Small intestine (tissue), 7 donors: ENCODE measurements around the gene ADAM15. TPM values are rescaled to one million over a fixed set of nuclear protein-coding genes. Genes with fewer than 3 reads are reported as not detected.

Experiments used
- DNase-seq, 2 donors: peaks; one replicate each; pipeline versions ENCODE4 v3.0.0 to v3.0.0-alpha.2; 2013
- FAIRE-seq: peaks from 2 replicates; lab custom pipeline; 2012; peaks lifted over from hg19 to GRCh38; lab: Jason Lieb, UNC
- H3K27ac ChIP-seq, 3 donors: one replicate each; pipeline ENCODE4 v1.5.1; 2013; ENCODE audit warnings: low read length in 2 of 3, mild to moderate bottlenecking in 2 of 3, control low read depth in 1 of 3, inconsistent platforms in 1 of 3, low read depth in 1 of 3, moderate library complexity in 1 of 3
- H3K27me3 ChIP-seq, 3 donors: one replicate each; pipeline ENCODE4 v1.6.1; 2013; ENCODE audit warnings: low read length in 3 of 3, inconsistent platforms in 1 of 3; ENCODE audit not compliant: control insufficient read depth in 3 of 3, insufficient read depth in 3 of 3
- H3K36me3 ChIP-seq, 3 donors: one replicate each; pipeline ENCODE4 v1.6.1; 2013; ENCODE audit warnings: low read length in 3 of 3, inconsistent platforms in 1 of 3, low read depth in 1 of 3, mild to moderate bottlenecking in 1 of 3, moderate library complexity in 1 of 3; ENCODE audit not compliant: control insufficient read depth in 3 of 3, insufficient read depth in 2 of 3
- H3K4me1 ChIP-seq, 3 donors: one replicate each; pipeline ENCODE4 v1.6.1; 2013; ENCODE audit warnings: low read length in 2 of 3, inconsistent platforms in 1 of 3, low read depth in 1 of 3, mild to moderate bottlenecking in 1 of 3, moderate library complexity in 1 of 3; ENCODE audit not compliant: control insufficient read depth in 3 of 3, insufficient read depth in 2 of 3
- H3K4me3 ChIP-seq, 3 donors: one replicate each; pipeline ENCODE4 v1.5.1; 2013; ENCODE audit warnings: low read length in 3 of 3, control low read depth in 1 of 3, inconsistent platforms in 1 of 3, low read depth in 1 of 3, mild to moderate bottlenecking in 1 of 3, moderate library complexity in 1 of 3
- H3K9me3 ChIP-seq, 2 donors: one replicate each; pipeline ENCODE4 v1.6.1; 2013; ENCODE audit warnings: low read depth in 1 of 2, low read length in 1 of 2; ENCODE audit not compliant: control insufficient read depth in 2 of 2, insufficient read depth in 1 of 2
- WGBS, 3 donors: extraction: QIAGEN DNeasy Blood & Tissue Kit; methylation state at CpG; one replicate each; pipeline ENCODE4 v1.1.7; 2013; 5-methylcytosine and 5-hydroxymethylcytosine counted together
- polyA plus RNA-seq, 4 donors: library from polyadenylated mRNA; stranded (reverse) in 3 of 4; unstranded in 1 of 4; fragments of 200-250 nt in 3 of 4; fragments of 120-200 nt in 1 of 4; gene quantifications; one replicate each; pipeline versions ENCODE4 v1.2.1 to v1.2.3, GENCODE V29; 2013
- donor health status: healthy with polysubstance abuse.
- donor health status: control.
- donor health status: control.
- donor health status: Bipolar disorder and iron deficiency.
- donor health status: healthy.

Gene ADAM15
- polyA plus RNA-seq, 4 donors, result 24.9 to 206 (median 147) TPM

- H3K4me1 ChIP-seq, result peaks cover 8 to 61% (median 21%) of the 10 kb centered on the region in 3 donors
- 9 to 30% (median 27%) methylated on average over 4 to 5 of the region's 5 CpGs for WGBS, 3 donors
- FAIRE-seq, result no peak
Measured at GRCh38 chr1:155004352-155005075, 46.6 kb upstream of the ADAM15 start.

DNA sequence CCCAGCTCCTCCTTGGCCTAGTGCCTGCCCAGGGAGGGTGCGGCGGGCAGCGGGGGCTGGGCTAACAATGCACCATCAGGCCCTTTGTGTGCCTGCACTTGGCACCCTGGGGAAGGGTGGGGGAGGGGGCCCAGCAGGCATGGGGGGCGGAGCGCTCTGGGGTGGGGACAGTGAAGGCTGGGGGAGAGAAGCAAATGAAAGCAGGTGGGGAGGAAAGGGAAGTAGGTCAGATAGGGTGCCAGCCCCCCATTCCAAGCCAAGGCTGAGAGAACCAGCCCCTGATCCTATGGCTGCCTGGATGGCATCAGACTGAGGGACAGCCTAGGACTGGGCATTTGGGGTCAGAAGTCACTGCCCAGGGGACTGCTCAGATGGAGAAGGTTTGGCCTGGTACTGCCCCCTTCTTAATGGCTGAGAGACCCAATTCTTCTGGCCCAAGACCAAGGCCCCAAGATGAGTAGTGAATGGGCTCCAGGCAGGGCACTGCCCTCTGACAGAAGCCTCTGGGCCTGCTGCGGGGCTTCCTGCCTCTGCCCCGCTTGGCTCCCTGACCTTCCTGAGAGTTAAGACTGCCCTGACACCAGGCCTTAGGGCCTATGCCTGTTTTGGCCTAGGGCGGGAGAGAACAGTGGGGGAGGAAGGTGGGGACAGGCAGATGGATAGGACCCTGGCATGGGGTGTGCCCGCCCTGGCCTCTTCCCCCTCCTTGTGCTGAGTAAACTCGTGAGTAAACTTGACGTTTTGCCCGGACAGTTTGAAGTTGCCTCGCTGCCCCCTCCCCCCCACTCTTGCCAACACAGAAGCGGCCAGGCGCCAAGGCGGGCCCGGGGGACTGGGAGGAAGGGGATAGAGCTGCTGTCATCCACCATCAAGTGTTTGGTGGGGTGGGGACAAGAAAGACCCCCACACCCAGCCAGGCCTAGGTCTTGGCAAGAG lies 45.8 kb upstream of the ADAM15 start:
- peak overlapping the region; percentile 96 to 99 (median 98) for H3K27ac ChIP-seq
- 14 to 41% (median 33%) methylated on average over 16 to 17 of the region's 17 CpGs for WGBS, 3 donors
- peaks cover 7 to 61% (median 19%) of the 10 kb centered on the region in 3 donors for H3K4me1 ChIP-seq
- peaks cover 0 to 57% (median 0%) of the 10 kb centered on the region in 3 donors for H3K36me3 ChIP-seq
- no peaks in the 10 kb centered on the region for H3K9me3 ChIP-seq
- peak in 1 of 2 donors; percentile 81 for DNase-seq
- FAIRE-seq, result no peak
- H3K27me3 ChIP-seq, result no peaks in the 10 kb centered on the region
- H3K4me3 ChIP-seq, result peak overlapping the region; percentile 4 to 88 (median 77)

More at GRCh38 chr1:155004352-155005075, 46.6 kb upstream of the ADAM15 start:
- H3K27me3 ChIP-seq, result no peaks in the 10 kb centered on the region
- H3K27ac ChIP-seq, result peak overlapping the region; percentile 96 to 99 (median 98)
- no peak for DNase-seq
- H3K4me3 ChIP-seq, result peak overlapping the region; percentile 70 to 88 (median 77)
- peaks cover 0 to 48% (median 0%) of the 10 kb centered on the region in 3 donors for H3K36me3 ChIP-seq
- no peaks in the 10 kb centered on the region for H3K9me3 ChIP-seq

- Histone ChIP-seq H3K27me3 (no peaks in the 10 kb centered on the region), H3K4me1 (peaks cover 7 to 74% (median 30%) of the 10 kb centered on the region in 3 donors), H3K4me3 (no peak overlapping the region), H3K27ac (peak overlapping the region; percentile 68 to 99 (median 96)), H3K36me3 (peaks cover 0 to 70% (median 4%) of the 10 kb centered on the region in 3 donors), H3K9me3 (no peaks in the 10 kb centered on the region)
- no peak for FAIRE-seq
- 0 to 17% (median 11%) methylated on average over 2 of the region's 2 CpGs for WGBS, 3 donors
- DNase-seq, result no peak
Measured at GRCh38 chr1:155006601-155007101, 44.5 kb upstream of the ADAM15 start.

DNA sequence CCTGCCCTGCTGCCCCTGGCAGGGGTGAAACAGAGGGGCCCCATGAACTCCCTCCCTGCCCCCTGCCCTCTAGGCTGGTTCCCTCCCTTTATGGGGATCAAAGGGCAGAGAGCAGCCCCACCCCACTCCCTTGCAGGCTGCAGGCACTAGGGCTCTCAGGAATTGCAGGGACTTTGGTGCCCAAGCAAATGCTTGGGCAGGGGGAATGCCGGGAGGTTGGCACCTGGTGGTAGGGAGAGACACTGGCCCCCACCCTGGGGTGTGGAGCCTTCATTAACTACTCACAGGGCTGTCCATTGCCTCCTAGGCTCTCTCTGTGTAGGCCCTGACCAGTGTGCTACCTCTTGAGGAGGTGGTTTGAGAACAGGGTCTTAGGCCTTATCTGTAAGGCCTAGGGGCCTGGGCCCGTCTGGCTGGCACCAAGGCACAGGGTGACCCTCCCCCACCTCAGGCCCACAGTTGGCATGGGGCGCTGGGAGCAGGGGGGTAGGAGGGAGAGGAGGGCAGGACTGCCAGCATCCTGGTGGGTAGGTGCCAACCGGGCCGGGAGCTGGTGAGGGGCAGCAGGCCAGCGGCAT lies 43.8 kb upstream of the ADAM15 start:
- Histone ChIP-seq H3K36me3 (peaks cover 0 to 77% (median 4%) of the 10 kb centered on the region in 3 donors), H3K4me1 (peaks cover 7 to 81% (median 36%) of the 10 kb centered on the region in 3 donors), H3K27me3 (no peaks in the 10 kb centered on the region), H3K4me3 (peak overlapping the region in 2 of 3 donors; percentile 23 to 60), H3K27ac (peak overlapping the region; percentile 68 to 96 (median 95)), H3K9me3 (no peaks in the 10 kb centered on the region)
- no peak for FAIRE-seq
- peak; percentile 82 to 99 for DNase-seq
- 19 to 55% (median 47%) methylated on average over 6 of the region's 6 CpGs for WGBS, 3 donors

DNA sequence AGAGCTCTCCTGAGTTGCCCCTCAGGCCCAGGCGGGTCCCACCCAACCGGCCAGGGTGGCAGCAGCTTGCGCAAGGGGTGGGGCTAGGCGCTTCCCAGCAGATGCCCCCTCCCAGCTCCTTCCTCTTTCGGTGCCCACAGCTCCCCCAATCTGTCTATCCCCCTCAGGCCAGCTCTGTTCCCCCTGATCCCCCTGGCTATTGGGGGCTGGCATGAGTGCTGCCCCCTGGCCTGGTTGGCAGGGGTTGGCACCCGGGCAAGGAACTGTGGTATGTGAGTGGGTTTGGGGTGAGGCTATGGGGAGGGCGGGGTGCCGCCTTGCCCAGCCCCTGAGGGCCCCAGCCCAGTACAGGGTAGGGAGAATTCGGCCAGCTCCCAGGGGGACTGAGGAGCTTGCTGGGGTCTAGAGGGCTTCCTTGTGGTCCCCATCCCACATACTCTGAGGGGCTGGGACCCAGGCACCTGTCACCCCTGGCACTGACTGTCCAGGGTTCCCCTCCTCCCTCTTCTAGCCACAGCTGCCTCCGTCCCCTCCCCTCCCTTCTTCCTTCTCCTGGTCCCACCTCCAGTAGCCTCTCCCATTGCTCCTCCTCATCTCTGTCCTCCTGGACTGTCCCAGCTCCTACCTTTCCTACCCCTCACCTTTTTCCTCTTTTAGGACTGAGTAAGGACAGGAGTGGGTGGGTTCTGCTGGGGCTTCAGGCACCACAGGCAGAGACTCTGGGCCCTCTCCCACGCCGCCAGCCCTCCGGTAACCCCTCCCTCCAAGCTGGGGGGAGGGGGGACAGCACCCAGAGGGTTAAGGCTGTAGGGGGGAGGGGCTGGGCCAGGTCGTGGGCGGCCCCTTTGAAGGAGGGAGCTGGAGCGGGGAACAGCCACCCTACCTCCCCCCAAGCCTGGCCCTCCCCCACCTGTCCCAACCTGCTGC lies 42.8 kb upstream of the ADAM15 start:
- peak in 1 of 2 donors; percentile 83 for DNase-seq
- FAIRE-seq, result no peak
- Histone ChIP-seq H3K27me3 (no peaks in the 10 kb centered on the region), H3K27ac (peak overlapping the region; percentile 64 to 96 (median 95)), H3K9me3 (no peaks in the 10 kb centered on the region), H3K4me1 (peaks cover 7 to 91% (median 41%) of the 10 kb centered on the region in 3 donors), H3K36me3 (peaks cover 0 to 86% (median 4%) of the 10 kb centered on the region in 3 donors), H3K4me3 (peak overlapping the region; percentile 23 to 60 (median 30))
- WGBS, 3 donors, result 4 to 44% (median 44%) methylated on average over 12 to 16 of the region's 16 CpGs

GRCh38 chr1:155009221-155009711 lies 41.9 kb upstream of the ADAM15 start:
- FAIRE-seq (no peak), DNase-seq (no peak)
- Histone ChIP-seq H3K9me3 (no peaks in the 10 kb centered on the region), H3K4me3 (peak overlapping the region in 2 of 3 donors; percentile 23 to 60), H3K36me3 (peaks cover 0 to 92% (median 4%) of the 10 kb centered on the region in 3 donors), H3K27ac (peak overlapping the region; percentile 64 to 96 (median 95)), H3K27me3 (no peaks in the 10 kb centered on the region), H3K4me1 (peaks cover 7 to 94% (median 46%) of the 10 kb centered on the region in 3 donors)
- 40 to 70% (median 67%) methylated on average over 8 to 12 of the region's 12 CpGs for WGBS, 3 donors

- H3K36me3 ChIP-seq, result peaks cover 0 to 92% (median 8%) of the 10 kb centered on the region in 3 donors
- H3K9me3 ChIP-seq, result no peaks in the 10 kb centered on the region
- peak overlapping the region in 2 of 3 donors; percentile 13 to 60 for H3K4me3 ChIP-seq
- peaks cover 7 to 89% (median 41%) of the 10 kb centered on the region in 3 donors for H3K4me1 ChIP-seq
- peak overlapping the region; percentile 17 to 95 (median 73) for H3K27ac ChIP-seq
- WGBS, 3 donors, result 78 to 88% (median 83%) methylated on average over 5 of the region's 5 CpGs
- FAIRE-seq (no peak), DNase-seq (no peak)
- H3K27me3 ChIP-seq, result no peaks in the 10 kb centered on the region
Measured at GRCh38 chr1:155009742-155010141, 41.4 kb upstream of the ADAM15 start.
